Measurements from ENCODE around the gene BTNL8.

BTNL8 gene

GRCh38 chr5:180908998-180909731 is 10.2 kb downstream of the BTNL8 start:
- in situ Hi-C loops (cut with MboI; ENCODE audit: low pct_unique_long_range_greater_than_20kb, low sequenced_read_pairs, unreplicated experiment): no loop called here
- no peak for TF ChIP-seq CTCF (IDR thresholded peaks at IDR 0.05; ENCODE audit: extremely low read depth, insufficient read depth, missing control alignments)
- DNase-seq (ENCODE audit: low spot score): peak; percentile 27

GRCh38 chr5:180909782-180910181 is 10.8 kb downstream of the BTNL8 start:
- in situ Hi-C loops (cut with MboI; ENCODE audit: low pct_unique_long_range_greater_than_20kb, low sequenced_read_pairs, unreplicated experiment): no loop called here
- no peak for TF ChIP-seq CTCF (IDR thresholded peaks at IDR 0.05; ENCODE audit: extremely low read depth, insufficient read depth, missing control alignments)
- no peak for DNase-seq (ENCODE audit: low spot score)

GRCh38 chr5:180910182-180910581 is 11.2 kb downstream of the BTNL8 start:
- TF ChIP-seq CTCF (IDR thresholded peaks at IDR 0.05; ENCODE audit: extremely low read depth, insufficient read depth, missing control alignments): no peak
- DNase-seq (ENCODE audit: low spot score): no peak
- in situ Hi-C loops (cut with MboI; ENCODE audit: low pct_unique_long_range_greater_than_20kb, low sequenced_read_pairs, unreplicated experiment): no loop called here

DNA sequence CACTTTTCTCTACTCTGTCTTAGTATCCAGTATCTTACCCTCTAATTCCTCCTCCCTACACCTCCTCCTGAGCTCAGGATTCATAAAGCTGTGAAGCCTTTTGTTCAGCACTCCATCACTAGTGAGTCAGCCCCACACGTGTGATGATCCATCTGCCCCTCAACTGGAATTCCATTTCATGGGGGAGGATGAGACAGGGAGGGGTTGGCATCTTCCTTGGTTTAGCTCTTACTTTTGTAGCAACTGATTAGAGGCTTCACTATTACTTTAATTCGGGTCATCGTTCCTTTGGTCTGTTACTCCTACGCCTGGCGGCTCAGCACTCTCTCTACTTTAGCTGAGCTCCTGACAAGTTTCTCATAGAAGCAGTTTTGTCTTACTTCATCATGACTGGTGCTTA is 11.8 kb downstream of the BTNL8 start:
- no peak for TF ChIP-seq CTCF (IDR thresholded peaks at IDR 0.05; ENCODE audit: extremely low read depth, insufficient read depth, missing control alignments)
- in situ Hi-C loops (cut with MboI; ENCODE audit: low pct_unique_long_range_greater_than_20kb, low sequenced_read_pairs, unreplicated experiment): no loop called here
- DNase-seq (ENCODE audit: low spot score): no peak

GRCh38 chr5:180914646-180915045 is 15.7 kb downstream of the BTNL8 start:
- in situ Hi-C loops (cut with MboI; ENCODE audit: low pct_unique_long_range_greater_than_20kb, low sequenced_read_pairs, unreplicated experiment): no loop called here
- peak; percentile 24 for DNase-seq (ENCODE audit: low spot score)
- TF ChIP-seq CTCF (IDR thresholded peaks at IDR 0.05; ENCODE audit: extremely low read depth, insufficient read depth, missing control alignments): no peak

GRCh38 chr5:180915924-180916323 is 17.0 kb downstream of the BTNL8 start:
- no peak for DNase-seq (ENCODE audit: low spot score)
- TF ChIP-seq CTCF (IDR thresholded peaks at IDR 0.05; ENCODE audit: extremely low read depth, insufficient read depth, missing control alignments): no peak
- in situ Hi-C loops (cut with MboI; ENCODE audit: low pct_unique_long_range_greater_than_20kb, low sequenced_read_pairs, unreplicated experiment): no loop called here
